CD14-positive monocyte (primary cell): ENCODE data around the gene SPARC. TPM values are rescaled to one million over a fixed set of nuclear protein-coding genes. Genes with fewer than 3 reads are reported as not detected.
A peak's percentile ranks its signal among the peaks of the same experiment; 100 is the strongest.

Experiments used
- DNase-seq, 3 donors: peaks; one replicate each; pipeline ENCODE4 v3.0.0-alpha.2; 2011 to 2022
- H2AFZ ChIP-seq: 2 replicates; pipeline ENCODE4 v1.6.0; 2012; ENCODE audit warnings: mild to moderate bottlenecking, low read depth, low read length, inconsistent platforms; ENCODE audit not compliant: insufficient read depth, poor library complexity, severe bottlenecking
- H3K27ac ChIP-seq, 2 donors: 1 replicate in 1 of 2; 2 replicates in 1 of 2; pipeline ENCODE4 v1.5.1; 2012 to 2013; ENCODE audit warnings: low read length in 2 of 2, control low read depth in 1 of 2, inconsistent platforms in 1 of 2, low read depth in 1 of 2, mild to moderate bottlenecking in 1 of 2
- H3K27me3 ChIP-seq, 2 donors: one replicate each; pipeline versions ENCODE4 v1.6.0 to v1.6.1; 2011 to 2013; ENCODE audit warnings: low read length in 2 of 2; ENCODE audit not compliant: control insufficient read depth in 2 of 2, insufficient read depth in 2 of 2
- H3K36me3 ChIP-seq, 2 donors: replicated peaks in 1 of 2; 1 replicate in 1 of 2; 2 replicates in 1 of 2; pipeline versions ENCODE4 v1.5.1 to v1.6.1; 2012 to 2013; ENCODE audit warnings: low read length in 2 of 2, control low read depth in 1 of 2, inconsistent platforms in 1 of 2, mild to moderate bottlenecking in 1 of 2; ENCODE audit not compliant: insufficient read depth in 2 of 2, control insufficient read depth in 1 of 2
- H3K4me1 ChIP-seq, 2 donors: 1 replicate in 1 of 2; 2 replicates in 1 of 2; pipeline versions ENCODE4 v1.5.1 to v1.6.1; 2012 to 2013; ENCODE audit warnings: low read length in 2 of 2, control low read depth in 1 of 2, inconsistent platforms in 1 of 2, mild to moderate bottlenecking in 1 of 2, moderate library complexity in 1 of 2; ENCODE audit not compliant: insufficient read depth in 2 of 2, control insufficient read depth in 1 of 2
- H3K4me2 ChIP-seq: replicated peaks from 2 replicates; pipeline ENCODE3; 2012; ENCODE audit warnings: low read length, moderate library complexity, mild to moderate bottlenecking; ENCODE audit not compliant: poor library complexity, severe bottlenecking; ENCODE audit errors: extremely low read depth
- H3K4me3 ChIP-seq, 3 experiments: fragments of 200-600 bp in 1 of 3; sonication (generic) in 1 of 3; replicated peaks in 1 of 3; 1 replicate in 2 of 3; 2 replicates in 1 of 3; pipeline ENCODE4 v1.5.1; 2011 to 2013; ENCODE audit warnings: low read length in 3 of 3, mild to moderate bottlenecking in 3 of 3, control low read depth in 2 of 3, low read depth in 2 of 3, inconsistent platforms in 1 of 3, moderate library complexity in 1 of 3
- H3K79me2 ChIP-seq: 2 replicates; pipeline ENCODE4 v1.6.0; 2012; ENCODE audit warnings: mild to moderate bottlenecking, control low read depth, inconsistent platforms, low read length, moderate library complexity; ENCODE audit not compliant: insufficient read depth
- H3K9ac ChIP-seq: 2 replicates; pipeline ENCODE4 v1.6.0; 2017; ENCODE audit warnings: low read length, mild to moderate bottlenecking; ENCODE audit not compliant: insufficient read depth, poor library complexity, severe bottlenecking
- H3K9me3 ChIP-seq, 2 donors: replicated peaks in 1 of 2; 1 replicate in 1 of 2; 2 replicates in 1 of 2; pipeline versions ENCODE4 v1.5.1 to v1.6.1; 2012 to 2013; ENCODE audit warnings: low read length in 2 of 2, control low read depth in 1 of 2; ENCODE audit not compliant: control insufficient read depth in 1 of 2, insufficient read depth in 1 of 2
- H4K20me1 ChIP-seq: 2 replicates; pipeline ENCODE4 v1.6.0; 2012; ENCODE audit warnings: mild to moderate bottlenecking, low read length, control low read depth, moderate library complexity; ENCODE audit not compliant: insufficient read depth
- H3K27ac Mint-ChIP-seq, 7 donors: one replicate each; pipeline ENCODE4 v1.8.0; 2020; ENCODE audit warnings: mild to moderate bottlenecking in 7 of 7, mixed read lengths in 7 of 7, moderate library complexity in 6 of 7, inconsistent platforms in 2 of 7
- H3K27me3 Mint-ChIP-seq, 3 donors: one replicate each; pipeline ENCODE4 v1.8.0; 2021 to 2022; ENCODE audit warnings: low read depth in 3 of 3, mild to moderate bottlenecking in 3 of 3, mixed read lengths in 3 of 3, moderate library complexity in 3 of 3, inconsistent platforms in 1 of 3
- H3K36me3 Mint-ChIP-seq, 2 donors: one replicate each; pipeline ENCODE4 v1.8.0; 2020; ENCODE audit warnings: mixed read lengths in 2 of 2, inconsistent platforms in 1 of 2, mild to moderate bottlenecking in 1 of 2
- H3K4me1 Mint-ChIP-seq: one replicate; pipeline ENCODE4 v1.8.0; 2020; ENCODE audit warnings: mild to moderate bottlenecking, mixed read lengths
- H3K4me3 Mint-ChIP-seq, 2 donors: one replicate each; pipeline ENCODE4 v1.8.0; 2020; ENCODE audit warnings: mild to moderate bottlenecking in 2 of 2, mixed read lengths in 2 of 2, moderate library complexity in 1 of 2
- H3K9me3 Mint-ChIP-seq, 7 donors: one replicate each; pipeline ENCODE4 v1.8.0; 2020 to 2022; ENCODE audit warnings: mixed read lengths in 7 of 7, mild to moderate bottlenecking in 6 of 7, moderate library complexity in 6 of 7, inconsistent platforms in 2 of 7
- CTCF ChIP-seq: fragments of 200-600 bp; IDR thresholded peaks from one replicate; pipeline ENCODE4 v1.8.0; 2022; ENCODE audit warnings: antibody characterized with exemption, mild to moderate bottlenecking
- WGBS: methylation state at CpG from one replicate; pipeline ENCODE4 v1.1.5; 2013; ENCODE audit warnings: missing lambda C conversion rate; ENCODE audit not compliant: insufficient coverage; 5-methylcytosine and 5-hydroxymethylcytosine counted together
- intact Hi-C, 2 donors: fragments of 100-400 bp; cut with micrococcal nuclease; formaldehyde crosslinking; loops; one replicate each; pipeline versions ENCODE4 v1.15.0 to v1.15.1; 2023
- polyA plus RNA-seq, 3 donors: library from polyadenylated mRNA; depleted of rRNA in 1 of 3; unstranded in 2 of 3; stranded (reverse) in 1 of 3; fragments of 300-500 nt in 2 of 3; fragments of >200 nt in 1 of 3; fragmentation: Illumina TruSeq in 2 of 3; gene quantifications; 1 replicate in 2 of 3; 2 replicates in 1 of 3; pipeline ENCODE4 v1.2.3, GENCODE V29; 2012 to 2021

The SPARC gene
- polyA plus RNA-seq, 3 donors = 3.0 to 19.7 (median 10.7) TPM

- Histone ChIP-seq H3K79me2 (no peaks in the 10 kb centered on the region), H3K27ac (no peak overlapping the region), H3K4me3 (no peak overlapping the region), H2AFZ (no peak overlapping the region), H3K27me3 (no peaks in the 10 kb centered on the region), H3K9ac (no peak overlapping the region), H3K4me2 (no peak overlapping the region), H3K36me3 (no peaks in the 10 kb centered on the region), H4K20me1 (no peaks in the 10 kb centered on the region), H3K4me1 (no peaks in the 10 kb centered on the region), H3K9me3 (no peaks in the 10 kb centered on the region)
- H3K9me3 Mint-ChIP-seq = peaks cover 0 to 1% (median 0%) of the 10 kb centered on the region in 7 donors
- no peaks in the 10 kb centered on the region for H3K36me3 Mint-ChIP-seq
- H3K4me1 Mint-ChIP-seq = peaks cover 5% of the 10 kb centered on the region
- TF ChIP-seq CTCF = no peak
- WGBS = 100% methylated on average over 3 of the region's 4 CpGs
- no peak for DNase-seq
- peak overlapping the region in 1 of 7 donors; percentile 58 for H3K27ac Mint-ChIP-seq
- intact Hi-C loops = no loop called here
- H3K4me3 Mint-ChIP-seq = no peak overlapping the region
- peaks cover 3 to 8% (median 6%) of the 10 kb centered on the region in 3 donors for H3K27me3 Mint-ChIP-seq
Observed at GRCh38 chr5:151615431-151615830, 71.3 kb downstream of the SPARC start.

GRCh38 chr5:151614565-151614964 is 72.2 kb downstream of the SPARC start:
- no peaks in the 10 kb centered on the region for H4K20me1 ChIP-seq
- H3K4me2 ChIP-seq = no peak overlapping the region

More at GRCh38 chr5:151614565-151614964, 72.2 kb downstream of the SPARC start:
- Mint-ChIP-seq H3K4me1 (peaks cover 5% of the 10 kb centered on the region), H3K36me3 (no peaks in the 10 kb centered on the region), H3K9me3 (peaks cover 0 to 1% (median 0%) of the 10 kb centered on the region in 7 donors), H3K4me3 (no peak overlapping the region), H3K27me3 (peaks cover 3 to 8% (median 6%) of the 10 kb centered on the region in 3 donors), H3K27ac (no peak overlapping the region)
- no peak for DNase-seq
- Histone ChIP-seq H3K27ac (no peak overlapping the region), H3K79me2 (no peaks in the 10 kb centered on the region), H3K9me3 (no peaks in the 10 kb centered on the region), H3K27me3 (no peaks in the 10 kb centered on the region), H3K4me1 (no peaks in the 10 kb centered on the region), H3K9ac (no peak overlapping the region), H2AFZ (no peak overlapping the region), H3K4me3 (no peak overlapping the region), H3K36me3 (no peaks in the 10 kb centered on the region)
- no peak for TF ChIP-seq CTCF
- intact Hi-C loops = no loop called here
- WGBS = 88% methylated on average over 5 of the region's 7 CpGs
